Effector CD4-positive, alpha-beta T cell (primary cell): ENCODE measurements around the gene USP51.
"Not testable (repeated sequence)": the region's sequence is repeated elsewhere in the genome, so short reads cannot be mapped to it uniquely, and the experiment has no call there.

Experiments
- DNase-seq: peaks from one replicate; pipeline ENCODE4 v3.0.0-alpha.2; 2020

Gene USP51

GRCh38 chrX:55465108-55465507 lies 24.5 kb downstream of the USP51 start:
- not testable (repeated sequence) for DNase-seq

GRCh38 chrX:55464050-55464449 lies 25.6 kb downstream of the USP51 start:
- DNase-seq = not testable (repeated sequence)

DNA sequence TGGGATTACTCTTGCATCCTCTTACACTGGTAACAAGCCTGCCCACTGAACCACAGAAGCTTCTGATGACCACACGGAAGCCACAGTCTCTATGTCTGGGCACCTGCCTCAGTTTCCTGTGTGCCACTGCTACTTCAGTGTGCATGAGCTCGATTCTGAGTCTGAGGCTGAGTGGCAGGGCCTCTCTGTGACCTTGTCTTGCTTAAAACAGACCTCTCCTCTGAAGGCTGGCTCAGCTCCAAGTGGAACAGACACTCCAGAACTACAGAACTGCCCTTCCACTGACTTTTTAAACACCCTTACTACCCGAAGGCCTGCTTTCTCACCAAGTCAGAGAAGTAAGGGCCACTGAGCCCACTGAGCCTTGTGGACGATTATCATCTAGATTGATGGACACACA lies 29.7 kb downstream of the USP51 start:
- not testable (repeated sequence) for DNase-seq

GRCh38 chrX:55459426-55459825 lies 30.2 kb downstream of the USP51 start:
- not testable (repeated sequence) for DNase-seq

DNA sequence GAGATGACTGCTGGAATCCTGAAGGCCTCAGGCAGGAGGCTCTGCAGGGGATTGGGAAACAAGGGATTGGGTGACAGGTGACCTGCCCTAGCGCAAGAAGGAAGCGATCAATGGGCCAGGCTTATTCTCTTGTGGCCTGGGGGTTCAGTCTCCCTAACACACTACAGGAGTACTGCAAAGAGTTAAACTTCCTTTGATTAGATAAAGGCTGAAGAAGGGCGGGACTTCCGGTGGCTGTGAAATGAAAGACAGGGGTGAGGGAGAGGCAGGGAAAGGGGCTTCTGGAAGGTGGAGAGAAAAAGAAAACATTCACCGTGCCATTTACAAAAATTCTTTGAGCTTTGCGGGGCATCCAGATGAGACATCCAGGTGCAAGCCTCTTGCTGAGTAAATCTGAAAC lies 33.9 kb downstream of the USP51 start:
- not testable (repeated sequence) for DNase-seq

DNA sequence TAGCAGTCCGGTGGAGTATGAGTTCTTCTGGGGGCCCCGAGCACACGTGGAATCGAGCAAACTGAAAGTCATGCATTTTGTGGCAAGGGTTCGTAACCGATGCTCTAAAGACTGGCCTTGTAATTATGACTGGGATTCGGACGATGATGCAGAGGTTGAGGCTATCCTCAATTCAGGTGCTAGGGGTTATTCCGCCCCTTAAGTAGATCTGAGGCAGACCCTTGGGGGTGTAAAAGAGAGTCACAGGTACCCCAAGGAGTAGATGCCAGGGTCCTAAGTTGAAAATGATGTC lies 36.9 kb downstream of the USP51 start:
- DNase-seq = no peak

DNA sequence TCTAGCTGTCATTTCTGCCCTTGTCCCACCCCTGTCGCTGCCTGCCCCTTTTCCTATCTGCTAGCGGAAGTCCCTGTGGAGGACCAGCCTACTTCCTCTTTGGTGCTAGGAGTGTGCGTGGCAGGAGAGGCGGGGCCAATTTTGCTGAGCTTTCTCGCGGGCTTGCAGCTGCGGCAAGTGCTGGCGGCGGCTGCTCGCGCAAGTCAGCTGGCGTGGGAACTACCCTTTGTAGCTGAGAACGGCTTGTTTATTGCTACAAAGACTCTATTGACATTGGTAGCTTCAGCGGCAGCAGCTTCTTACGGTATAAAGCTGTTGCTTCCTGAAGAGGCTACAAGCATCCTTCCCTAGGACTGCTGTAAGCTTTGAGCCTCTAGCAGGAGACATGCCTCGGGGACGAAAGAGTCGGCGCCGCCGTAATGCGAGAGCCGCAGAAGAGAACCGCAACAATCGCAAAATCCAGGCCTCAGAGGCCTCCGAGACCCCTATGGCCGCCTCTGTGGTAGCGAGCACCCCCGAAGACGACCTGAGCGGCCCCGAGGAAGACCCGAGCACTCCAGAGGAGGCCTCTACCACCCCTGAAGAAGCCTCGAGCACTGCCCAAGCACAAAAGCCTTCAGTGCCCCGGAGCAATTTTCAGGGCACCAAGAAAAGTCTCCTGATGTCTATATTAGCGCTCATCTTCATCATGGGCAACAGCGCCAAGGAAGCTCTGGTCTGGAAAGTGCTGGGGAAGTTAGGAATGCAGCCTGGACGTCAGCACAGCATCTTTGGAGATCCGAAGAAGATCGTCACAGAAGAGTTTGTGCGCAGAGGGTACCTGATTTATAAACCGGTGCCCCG lies 37.4 kb downstream of the USP51 start, which contains the start of gene MAGEH1:
TSS of gene MAGEH1 (plus strand) at position 138 of the 843 bp plus-strand sequence. CDS start at position 386, 248 bp downstream.
- peak; percentile 67 for DNase-seq

DNA sequence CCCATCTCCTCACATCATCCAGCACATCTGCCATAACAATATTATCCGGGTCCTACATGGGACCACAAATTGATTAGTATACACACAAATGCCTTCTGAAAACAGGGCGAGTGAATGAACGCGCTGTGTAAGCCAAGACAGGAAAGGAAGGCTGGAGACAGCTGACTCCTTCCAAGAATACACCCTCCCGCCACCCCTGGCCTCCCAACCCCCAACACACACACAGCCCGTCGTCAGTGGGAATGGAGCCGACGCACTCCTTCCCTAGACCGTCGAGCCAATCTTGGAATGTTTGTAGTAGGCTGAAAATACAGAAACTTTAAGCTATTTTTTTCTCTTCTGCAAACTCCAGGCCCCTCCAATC lies 38.0 kb downstream of the USP51 start:
- DNase-seq = no peak

DNA sequence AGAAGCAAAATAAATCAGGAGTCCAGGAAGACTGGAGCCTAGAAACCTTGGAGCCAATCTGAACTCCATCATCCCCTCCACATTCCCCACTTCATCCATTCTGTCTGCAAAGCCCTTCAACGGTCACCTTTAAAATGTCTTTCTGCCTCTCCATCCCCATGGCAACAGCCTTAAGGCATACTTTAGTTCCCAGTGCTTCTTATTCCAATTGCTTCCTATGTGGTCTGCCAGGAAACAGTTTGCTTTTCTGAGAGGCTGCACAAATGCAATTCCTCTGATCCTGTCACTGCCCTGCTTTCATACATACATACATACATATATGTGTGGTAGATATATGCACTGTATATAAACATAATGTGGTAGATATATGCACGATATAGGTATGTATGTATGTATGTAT lies 38.5 kb downstream of the USP51 start:
- DNase-seq = no peak

DNA sequence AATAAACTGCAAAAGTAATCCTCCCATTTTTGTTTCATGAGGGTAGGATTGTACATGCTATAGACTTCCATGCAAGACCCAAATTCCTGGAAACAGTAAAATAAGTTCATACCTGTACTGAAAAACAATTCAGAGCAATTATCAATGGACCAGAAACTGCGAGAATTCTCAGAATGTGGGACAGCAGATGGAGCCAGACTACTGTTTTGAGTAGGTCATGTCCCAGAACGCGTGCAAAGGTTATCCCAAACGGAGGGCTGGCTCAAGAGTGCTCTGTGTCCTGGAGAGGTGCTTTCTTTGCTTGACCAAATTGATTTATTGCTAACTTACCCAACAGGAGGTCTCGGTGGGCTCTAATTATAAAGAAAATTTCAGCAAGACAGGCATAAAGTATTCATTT lies 39.4 kb downstream of the USP51 start:
- DNase-seq = no peak

- not testable (repeated sequence) for DNase-seq
Measured at GRCh38 chrX:55443468-55443867, 46.2 kb downstream of the USP51 start.
